Measurements from ENCODE around the gene KLHL28. TPM values are rescaled to one million over a fixed set of nuclear protein-coding genes. Genes with fewer than 3 reads are reported as not detected.

The KLHL28 gene
- total and polyA plus RNA-seq, 10 of the 15 experiments (the other 5 are each of a cell fraction or from before 2014, with no cell fraction given) = 2.7 to 9.8 (median 6.2) TPM

DNA sequence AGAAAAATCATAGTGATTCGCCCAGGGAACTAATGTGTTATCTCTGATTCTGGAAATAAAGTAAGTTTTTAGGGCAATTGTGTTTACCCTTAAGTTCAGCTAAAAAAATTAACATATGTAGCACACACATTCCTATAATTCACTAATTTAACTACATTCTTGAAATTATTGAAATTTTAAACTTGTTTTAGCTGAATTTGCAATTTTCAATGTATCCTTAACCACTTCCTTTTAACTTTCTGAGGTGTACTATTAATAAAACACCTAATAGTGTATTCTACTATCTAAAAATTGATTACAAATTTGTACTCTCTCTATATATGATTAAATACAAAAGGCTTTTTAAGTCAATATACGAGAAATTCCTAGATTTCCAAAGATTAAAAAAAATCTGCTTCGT lies 2.2 kb downstream of the KLHL28 start (continued):
- TF ChIP-seq BCL3 (IDR thresholded peaks at IDR 0.05; ENCODE audit: borderline replicate concordance, insufficient read depth, low read depth, low read length, poor library complexity, severe bottlenecking) (no peak), NFIC (IDR thresholded peaks at IDR 0.05; ENCODE audit: low read depth, low read length) (no peak), TCF3 (IDR thresholded peaks at IDR 0.05; ENCODE audit: borderline replicate concordance, insufficient read depth, low read depth, low read length) (no peak), SREBF1 (IDR thresholded peaks at IDR 0.05; ENCODE audit: low read length) (no peak), NR2C2 (IDR thresholded peaks at IDR 0.05; ENCODE audit: borderline replicate concordance, control insufficient read depth, insufficient read length, low read depth) (no peak), POU2F2 (IDR thresholded peaks at IDR 0.05; ENCODE audit: borderline replicate concordance, low read depth, low read length) (no peak), MEF2A (IDR thresholded peaks at IDR 0.05; ENCODE audit: insufficient read depth, low read depth, low read length) (no peak), NFXL1 (IDR thresholded peaks at IDR 0.05; ENCODE audit: borderline replicate concordance) (no peak), MYB (IDR thresholded peaks at IDR 0.05; ENCODE audit: borderline replicate concordance, low read depth, low read length) (no peak)
- TF ChIP-seq, protein P1, sequence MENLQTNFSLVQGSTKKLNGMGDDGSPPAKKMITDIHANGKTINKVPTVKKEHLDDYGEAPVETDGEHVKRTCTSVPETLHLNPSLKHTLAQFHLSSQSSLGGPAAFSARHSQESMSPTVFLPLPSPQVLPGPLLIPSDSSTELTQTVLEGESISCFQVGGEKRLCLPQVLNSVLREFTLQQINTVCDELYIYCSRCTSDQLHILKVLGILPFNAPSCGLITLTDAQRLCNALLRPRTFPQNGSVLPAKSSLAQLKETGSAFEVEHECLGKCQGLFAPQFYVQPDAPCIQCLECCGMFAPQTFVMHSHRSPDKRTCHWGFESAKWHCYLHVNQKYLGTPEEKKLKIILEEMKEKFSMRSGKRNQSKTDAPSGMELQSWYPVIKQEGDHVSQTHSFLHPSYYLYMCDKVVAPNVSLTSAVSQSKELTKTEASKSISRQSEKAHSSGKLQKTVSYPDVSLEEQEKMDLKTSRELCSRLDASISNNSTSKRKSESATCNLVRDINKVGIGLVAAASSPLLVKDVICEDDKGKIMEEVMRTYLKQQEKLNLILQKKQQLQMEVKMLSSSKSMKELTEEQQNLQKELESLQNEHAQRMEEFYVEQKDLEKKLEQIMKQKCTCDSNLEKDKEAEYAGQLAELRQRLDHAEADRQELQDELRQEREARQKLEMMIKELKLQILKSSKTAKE (IDR thresholded peaks at IDR 0.05; ENCODE audit: low read depth, poor library complexity, severe bottlenecking) = no peak
- TF ChIP-seq, protein P2, sequence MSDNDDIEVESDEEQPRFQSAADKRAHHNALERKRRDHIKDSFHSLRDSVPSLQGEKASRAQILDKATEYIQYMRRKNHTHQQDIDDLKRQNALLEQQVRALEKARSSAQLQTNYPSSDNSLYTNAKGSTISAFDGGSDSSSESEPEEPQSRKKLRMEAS (IDR thresholded peaks at IDR 0.05; ENCODE audit: low read depth, low read length) = no peak

Measured in GM12878 (cell line).